Parathyroid adenoma (tissue), 2 donors: Measurements from ENCODE around the gene ZFYVE16.
"Not testable (repeated sequence)": the region's sequence is repeated elsewhere in the genome, so short reads cannot be mapped to it uniquely, and the experiment has no call there.

Source experiments
- H2AFZ ChIP-seq: fragments of 300-600 bp; sonication (generic); one replicate; pipeline ENCODE4 v1.7.0; 2017; ENCODE audit warnings: antibody characterized with exemption, mild to moderate bottlenecking
- H3K27ac ChIP-seq: fragments of 300-600 bp; sonication (generic); one replicate; pipeline ENCODE4 v1.7.0; 2017
- H3K27me3 ChIP-seq: fragments of 300-600 bp; sonication (generic); one replicate; pipeline ENCODE4 v1.7.0; 2017; ENCODE audit warnings: low read length; ENCODE audit not compliant: control insufficient read depth, insufficient read depth
- H3K36me3 ChIP-seq: fragments of 300-600 bp; sonication (generic); one replicate; pipeline ENCODE4 v1.7.0; 2017; ENCODE audit warnings: low read length; ENCODE audit not compliant: control insufficient read depth, insufficient read depth
- H3K4me1 ChIP-seq: fragments of 300-600 bp; sonication (generic); one replicate; pipeline ENCODE4 v1.7.0; 2017; ENCODE audit warnings: control low read depth
- H3K4me2 ChIP-seq: fragments of 300-600 bp; sonication (generic); one replicate; pipeline ENCODE4 v1.7.0; 2017; ENCODE audit warnings: low read length
- H3K4me3 ChIP-seq: fragments of 300-600 bp; sonication (generic); one replicate; pipeline ENCODE4 v1.7.0; 2017; ENCODE audit warnings: low read depth, low read length
- H3K79me2 ChIP-seq: fragments of 300-600 bp; sonication (generic); one replicate; pipeline ENCODE4 v1.7.0; 2017; ENCODE audit warnings: control low read depth
- H3K9ac ChIP-seq: fragments of 300-600 bp; sonication (generic); one replicate; pipeline ENCODE4 v1.7.0; 2017; ENCODE audit warnings: mild to moderate bottlenecking
- H3K9me3 ChIP-seq: fragments of 300-600 bp; sonication (generic); one replicate; pipeline ENCODE4 v1.7.0; 2017; ENCODE audit warnings: low read length; ENCODE audit not compliant: control insufficient read depth
- TF ChIP-seq, protein P1 (sequence below): fragments of 300-600 bp; sonication (generic); IDR thresholded peaks from one replicate; pipeline ENCODE4 v1.7.0; 2017; ENCODE audit warnings: antibody characterized with exemption, mild to moderate bottlenecking
- donor health status: primary hyperparathyroidism.

Gene ZFYVE16

GRCh38 chr5:80382488-80382887 lies 25.4 kb upstream of the ZFYVE16 start:
- TF ChIP-seq, protein P1, sequence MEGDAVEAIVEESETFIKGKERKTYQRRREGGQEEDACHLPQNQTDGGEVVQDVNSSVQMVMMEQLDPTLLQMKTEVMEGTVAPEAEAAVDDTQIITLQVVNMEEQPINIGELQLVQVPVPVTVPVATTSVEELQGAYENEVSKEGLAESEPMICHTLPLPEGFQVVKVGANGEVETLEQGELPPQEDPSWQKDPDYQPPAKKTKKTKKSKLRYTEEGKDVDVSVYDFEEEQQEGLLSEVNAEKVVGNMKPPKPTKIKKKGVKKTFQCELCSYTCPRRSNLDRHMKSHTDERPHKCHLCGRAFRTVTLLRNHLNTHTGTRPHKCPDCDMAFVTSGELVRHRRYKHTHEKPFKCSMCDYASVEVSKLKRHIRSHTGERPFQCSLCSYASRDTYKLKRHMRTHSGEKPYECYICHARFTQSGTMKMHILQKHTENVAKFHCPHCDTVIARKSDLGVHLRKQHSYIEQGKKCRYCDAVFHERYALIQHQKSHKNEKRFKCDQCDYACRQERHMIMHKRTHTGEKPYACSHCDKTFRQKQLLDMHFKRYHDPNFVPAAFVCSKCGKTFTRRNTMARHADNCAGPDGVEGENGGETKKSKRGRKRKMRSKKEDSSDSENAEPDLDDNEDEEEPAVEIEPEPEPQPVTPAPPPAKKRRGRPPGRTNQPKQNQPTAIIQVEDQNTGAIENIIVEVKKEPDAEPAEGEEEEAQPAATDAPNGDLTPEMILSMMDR = no peak
- no peak overlapping the region for H3K4me3 ChIP-seq

DNA sequence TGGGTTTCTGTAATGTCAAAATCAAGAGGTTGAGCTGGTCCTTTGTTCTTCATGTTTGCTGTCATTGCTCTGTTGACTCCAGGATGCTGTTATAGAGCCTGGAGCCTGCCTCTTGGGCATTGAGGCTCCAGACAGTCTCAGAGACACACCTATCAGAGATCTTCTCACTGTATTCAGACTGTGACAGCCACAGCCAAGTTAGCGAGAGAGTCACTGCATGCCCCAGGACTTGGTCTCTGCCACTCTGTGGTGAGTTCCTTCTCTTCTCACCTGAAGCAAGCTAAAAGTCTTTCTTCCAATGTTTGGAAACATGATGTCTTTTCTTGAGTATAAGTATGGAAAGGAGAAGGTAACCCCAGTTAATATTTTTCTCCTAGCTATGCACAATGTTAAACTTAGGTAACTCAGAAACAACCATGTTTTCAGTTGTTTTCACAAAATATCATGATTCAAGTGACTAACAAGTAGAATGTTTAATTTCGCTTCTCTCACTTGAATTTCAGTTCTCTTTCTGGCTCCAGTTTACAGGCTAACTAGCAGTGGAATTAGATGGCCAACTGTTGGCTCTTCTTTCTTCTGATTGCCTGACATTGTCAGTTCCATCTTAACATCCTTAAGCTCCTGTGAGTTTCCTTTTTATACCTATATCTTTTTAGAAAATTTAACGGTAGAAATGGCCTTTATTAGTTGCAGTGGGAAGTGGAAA lies 20.6 kb upstream of the ZFYVE16 start:
- no peak overlapping the region for H3K4me2 ChIP-seq
- no peaks in the 10 kb centered on the region for H3K27me3 ChIP-seq
- no peaks in the 10 kb centered on the region for H3K36me3 ChIP-seq
- TF ChIP-seq, protein P1 = no peak
- H3K4me3 ChIP-seq = no peak overlapping the region
- no peak overlapping the region for H3K9ac ChIP-seq
- no peaks in the 10 kb centered on the region for H3K9me3 ChIP-seq
- no peaks in the 10 kb centered on the region for H3K4me1 ChIP-seq
- no peak overlapping the region for H3K27ac ChIP-seq
- H3K79me2 ChIP-seq = no peaks in the 10 kb centered on the region
- H2AFZ ChIP-seq = no peak overlapping the region

More at GRCh38 chr5:80382488-80382887, 25.4 kb upstream of the ZFYVE16 start:
- no peak overlapping the region for H3K27ac ChIP-seq
- no peak overlapping the region for H2AFZ ChIP-seq
- no peaks in the 10 kb centered on the region for H3K9me3 ChIP-seq
- no peak overlapping the region for H3K9ac ChIP-seq
- H3K79me2 ChIP-seq = no peaks in the 10 kb centered on the region
- no peaks in the 10 kb centered on the region for H3K36me3 ChIP-seq
- no peaks in the 10 kb centered on the region for H3K27me3 ChIP-seq
- no peak overlapping the region for H3K4me2 ChIP-seq
- no peaks in the 10 kb centered on the region for H3K4me1 ChIP-seq

- no peaks in the 10 kb centered on the region for H3K79me2 ChIP-seq
- H2AFZ ChIP-seq = no peak overlapping the region
- H3K4me1 ChIP-seq = no peaks in the 10 kb centered on the region
- no peaks in the 10 kb centered on the region for H3K9me3 ChIP-seq
- no peaks in the 10 kb centered on the region for H3K36me3 ChIP-seq
- H3K4me2 ChIP-seq = no peak overlapping the region
- TF ChIP-seq, protein P1 = no peak
- H3K27ac ChIP-seq = no peak overlapping the region
- no peak overlapping the region for H3K4me3 ChIP-seq
- no peak overlapping the region for H3K9ac ChIP-seq
- H3K27me3 ChIP-seq = no peaks in the 10 kb centered on the region
Measured at GRCh38 chr5:80389580-80389979, 18.3 kb upstream of the ZFYVE16 start.

DNA sequence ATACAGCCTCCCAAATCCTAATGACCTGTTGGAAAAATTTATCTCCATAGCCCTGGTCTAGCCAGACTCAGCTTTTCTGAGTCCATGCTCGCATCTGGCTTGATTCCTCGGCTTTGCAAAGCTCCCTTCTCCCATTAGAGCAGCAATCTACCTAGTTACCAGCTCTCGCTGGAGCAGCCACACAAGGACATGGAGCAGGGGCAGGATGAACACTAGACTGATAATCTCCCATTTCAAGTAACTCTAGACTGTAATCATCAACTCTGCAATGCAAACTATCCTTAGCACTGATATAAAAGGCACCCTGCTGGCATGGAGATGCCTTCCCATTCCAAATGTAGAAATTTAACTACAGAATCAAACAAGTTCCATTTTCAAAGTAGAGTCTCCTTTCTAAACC lies 17.5 kb upstream of the ZFYVE16 start:
- H3K27me3 ChIP-seq = not testable (repeated sequence)

GRCh38 chr5:80391267-80391666 lies 16.6 kb upstream of the ZFYVE16 start:
- H3K9ac ChIP-seq, H3K9me3 ChIP-seq, H3K4me2 ChIP-seq, H3K27me3 ChIP-seq, H3K27ac ChIP-seq, H3K79me2 ChIP-seq, H2AFZ ChIP-seq, H3K4me3 ChIP-seq, H3K36me3 ChIP-seq, H3K4me1 ChIP-seq: not testable (repeated sequence)

More for the DNA sequence above, 17.5 kb upstream of the ZFYVE16 start:
- not testable (repeated sequence) for H3K9ac ChIP-seq, H3K4me2 ChIP-seq, H2AFZ ChIP-seq, H3K36me3 ChIP-seq, H3K27ac ChIP-seq, H3K4me1 ChIP-seq, H3K79me2 ChIP-seq, H3K9me3 ChIP-seq, H3K4me3 ChIP-seq
